NCI-H2196 treated with DMSO at 0.1 percent for 48 hours (cell line): ENCODE measurements around the gene FAM3D.

Source experiments
- DNase-seq: peaks from one replicate; lab custom pipeline; 2025; ENCODE audit not compliant: unreplicated experiment; lab: John Stamatoyannopoulos, UW

Gene FAM3D

GRCh38 chr3:58657036-58657520 is 9.5 kb downstream of the FAM3D start:
- DNase-seq: no peak

- no peak for DNase-seq
Measured at GRCh38 chr3:58656631-58657030, 9.9 kb downstream of the FAM3D start.

GRCh38 chr3:58654466-58654865 is 12.1 kb downstream of the FAM3D start:
- no peak for DNase-seq

DNA sequence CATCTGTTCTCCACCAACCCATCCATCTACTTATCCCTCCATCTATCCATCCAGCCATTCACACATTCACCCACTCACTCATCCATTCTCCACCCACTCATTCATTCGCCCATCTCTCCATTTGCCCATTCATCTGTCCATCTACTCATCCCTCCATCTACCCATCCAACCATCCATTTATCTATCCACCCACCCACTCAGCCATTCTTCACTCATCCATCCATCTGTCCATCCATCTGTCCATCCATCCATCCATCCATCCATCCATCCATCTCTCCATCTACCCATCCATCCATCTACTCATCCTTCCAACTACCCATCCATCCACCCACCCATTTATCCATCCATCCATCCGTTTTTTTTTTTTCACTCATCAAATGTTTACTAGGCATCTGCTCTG is 13.9 kb downstream of the FAM3D start:
- no peak for DNase-seq

- no peak for DNase-seq
Measured at GRCh38 chr3:58651276-58651675, 15.3 kb downstream of the FAM3D start.

DNA sequence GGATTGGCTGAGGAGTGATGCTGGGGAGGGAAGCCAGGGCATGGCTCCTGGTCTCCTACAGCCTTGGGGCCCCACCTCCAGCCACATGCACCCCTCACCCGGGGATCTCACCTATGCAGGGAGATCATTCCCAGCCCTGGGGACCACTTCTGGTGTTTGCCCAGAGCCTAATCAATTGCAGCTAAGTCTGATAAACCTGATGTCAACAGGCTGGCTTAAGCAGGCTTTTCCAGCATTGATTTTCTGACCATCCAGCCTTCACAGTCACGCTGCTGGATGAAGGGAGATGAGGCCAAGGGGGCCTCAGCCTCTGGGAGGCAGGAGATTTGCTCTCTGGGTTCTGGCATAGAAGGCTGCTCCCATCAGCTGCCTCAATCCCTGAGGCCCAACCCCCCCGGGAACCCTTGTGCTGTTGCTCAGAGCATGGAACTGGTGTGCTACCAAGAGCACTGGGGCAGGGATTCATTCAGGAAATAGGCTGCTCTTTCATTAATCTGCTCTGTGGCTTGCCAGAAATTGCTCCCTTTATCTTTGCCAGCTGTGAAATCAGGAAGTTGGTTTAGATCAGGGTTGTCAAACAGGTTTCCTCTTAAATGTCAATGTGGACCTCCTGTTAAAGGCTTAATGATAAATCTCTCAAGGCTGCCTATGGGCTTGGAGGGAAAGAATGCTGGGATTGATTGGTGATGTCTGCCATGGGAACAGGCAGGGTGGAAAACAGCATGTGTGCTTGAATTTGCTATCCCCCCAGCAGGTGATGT is 19.0 kb downstream of the FAM3D start:
- no peak for DNase-seq

GRCh38 chr3:58646503-58646902 is 20.1 kb downstream of the FAM3D start:
- DNase-seq: no peak

DNA sequence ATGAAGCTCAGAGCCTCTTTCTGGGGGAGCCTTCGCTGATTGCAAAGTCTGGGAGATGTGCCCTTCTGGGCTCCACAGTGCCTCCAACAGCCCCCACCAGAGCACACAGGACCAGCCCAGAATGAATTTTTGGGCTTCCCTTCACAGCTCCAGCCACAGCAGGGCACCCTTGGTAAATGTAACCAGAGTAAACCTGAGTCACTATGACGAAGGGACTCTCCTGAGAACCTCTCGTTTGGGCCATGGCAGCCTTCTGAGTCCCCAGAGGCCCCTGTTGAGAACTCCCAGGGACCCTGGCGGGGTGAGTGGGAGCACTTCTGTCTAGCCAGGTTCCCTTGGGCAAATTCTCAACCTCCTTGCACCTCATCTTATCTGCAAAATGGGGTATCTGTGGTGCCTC is 20.8 kb downstream of the FAM3D start:
- no peak for DNase-seq

DNA sequence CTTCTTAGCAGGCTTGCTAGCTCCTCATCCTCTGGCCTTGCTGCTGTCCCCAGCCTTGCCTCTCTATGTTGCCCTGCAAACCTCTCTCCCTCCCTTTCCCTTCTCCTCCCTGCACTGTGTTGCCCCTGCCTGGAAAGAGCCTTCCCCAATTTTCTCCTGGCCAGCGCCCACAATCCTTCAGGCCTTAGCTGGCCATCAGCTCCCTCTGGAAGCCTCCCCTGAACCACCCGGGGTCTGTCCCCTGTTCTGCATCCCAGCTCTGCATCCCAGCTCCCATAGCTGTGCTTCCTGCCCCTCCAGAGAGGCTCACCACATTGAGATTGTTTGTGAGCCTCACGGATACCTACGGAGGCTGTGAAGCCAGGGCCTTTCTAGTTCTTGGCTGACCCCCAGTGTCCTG is 23.7 kb downstream of the FAM3D start:
- DNase-seq: no peak

- peak; percentile 28 for DNase-seq
Measured at GRCh38 chr3:58640700-58641372, 25.7 kb downstream of the FAM3D start.

GRCh38 chr3:58639842-58640241 is 26.7 kb downstream of the FAM3D start:
- DNase-seq: no peak

DNA sequence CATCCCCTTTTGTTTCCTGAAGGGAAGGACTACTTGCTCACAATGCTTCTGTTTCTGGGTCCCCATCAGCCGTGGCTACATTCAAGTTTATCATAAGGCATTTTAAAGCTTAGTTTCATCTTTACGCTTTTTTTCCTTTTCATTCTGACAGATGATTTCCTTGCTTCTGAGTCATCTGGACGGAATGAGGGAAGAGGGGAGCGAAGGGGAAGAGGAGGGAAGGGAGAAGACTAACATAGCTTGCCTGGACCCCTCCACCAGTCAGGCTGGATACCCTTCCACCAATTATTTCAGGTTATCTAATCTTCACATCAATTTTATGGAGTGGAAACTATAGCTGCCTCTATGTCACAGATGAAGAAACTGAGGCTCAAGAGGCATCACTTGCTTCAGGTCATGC is 27.6 kb downstream of the FAM3D start:
- DNase-seq: no peak

DNA sequence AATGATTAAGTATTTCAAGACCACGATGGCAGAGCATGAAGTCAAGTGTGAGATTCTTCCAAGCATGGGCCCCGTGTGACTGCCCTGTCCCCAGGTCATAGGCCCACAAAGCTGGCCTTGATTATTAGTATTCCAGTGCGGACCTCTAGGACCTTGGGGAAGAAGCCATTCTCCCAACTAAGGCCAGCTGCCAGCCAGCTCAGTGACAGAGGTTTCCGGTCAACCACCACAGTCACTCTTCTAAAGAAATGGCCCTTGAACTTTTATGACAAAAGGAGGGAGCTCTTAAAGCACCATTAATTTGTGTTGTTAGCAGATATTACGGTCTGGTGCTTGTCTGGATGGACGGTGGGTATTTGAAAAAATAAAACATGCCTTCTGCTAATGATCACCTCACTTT is 28.0 kb downstream of the FAM3D start:
- no peak for DNase-seq

DNA sequence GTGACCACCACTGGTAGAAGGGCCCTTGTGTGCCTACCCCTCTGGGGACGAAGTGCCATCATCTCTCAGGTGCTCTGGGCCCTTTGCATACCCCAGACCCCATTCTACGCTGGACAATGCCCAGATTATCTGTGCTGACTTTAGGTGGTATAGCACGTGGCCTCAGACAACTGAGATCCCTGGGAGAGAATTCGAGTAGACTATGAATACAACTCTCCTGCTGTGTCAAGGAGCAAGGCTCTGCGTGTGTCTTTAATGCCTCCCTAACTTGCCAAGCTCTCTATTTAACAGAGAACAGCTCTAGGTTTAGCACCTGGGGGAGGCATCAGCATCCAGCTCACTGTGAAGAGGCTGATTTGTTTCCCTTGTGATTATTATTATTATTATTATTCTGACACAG is 29.1 kb downstream of the FAM3D start:
- no peak for DNase-seq

DNA sequence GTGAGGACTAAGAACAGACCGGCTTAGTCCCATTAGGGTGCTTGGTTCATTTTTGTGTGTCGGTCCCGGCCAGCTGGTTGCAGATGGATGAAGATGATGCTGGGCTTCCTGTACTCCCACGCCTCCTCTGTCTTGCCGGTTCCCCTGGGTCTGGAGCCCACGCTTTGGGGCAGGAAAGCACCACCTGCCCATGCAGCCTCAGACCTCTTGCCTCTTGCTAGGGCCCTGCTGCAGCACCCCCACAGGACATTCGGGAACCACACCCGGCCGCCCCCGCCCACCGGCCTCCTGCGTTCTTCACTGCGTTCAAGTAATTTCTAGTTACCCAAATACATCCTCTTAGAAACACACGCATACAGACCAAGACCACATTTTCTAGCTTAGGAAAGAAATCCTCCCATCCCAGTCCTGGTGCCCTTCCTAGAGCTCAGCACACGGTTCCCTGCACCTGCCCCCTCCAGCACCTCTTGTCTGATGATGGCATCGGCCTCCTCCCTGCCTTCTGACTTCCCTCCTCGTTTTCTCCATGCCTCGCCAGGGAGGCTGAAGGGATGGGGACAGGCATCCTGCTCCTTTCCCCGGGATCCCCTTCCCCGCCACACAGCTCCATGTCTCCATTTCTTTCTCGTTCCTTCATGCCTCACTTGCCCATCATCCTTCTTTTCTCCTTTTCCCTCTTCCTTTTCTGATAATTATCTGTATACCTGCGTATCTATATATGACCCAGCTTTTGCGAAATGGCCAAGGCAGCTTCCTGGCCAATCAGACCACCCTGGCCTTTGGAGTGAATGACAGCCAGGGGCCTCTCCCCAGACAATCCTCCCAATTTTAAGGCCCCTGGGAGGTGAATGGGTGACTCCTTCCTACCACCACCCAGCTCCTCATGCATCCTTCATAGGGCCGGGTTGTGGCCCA is 30.9 kb downstream of the FAM3D start:
- DNase-seq: no peak

GRCh38 chr3:58633157-58633865 is 33.3 kb downstream of the FAM3D start:
- DNase-seq: no peak

DNA sequence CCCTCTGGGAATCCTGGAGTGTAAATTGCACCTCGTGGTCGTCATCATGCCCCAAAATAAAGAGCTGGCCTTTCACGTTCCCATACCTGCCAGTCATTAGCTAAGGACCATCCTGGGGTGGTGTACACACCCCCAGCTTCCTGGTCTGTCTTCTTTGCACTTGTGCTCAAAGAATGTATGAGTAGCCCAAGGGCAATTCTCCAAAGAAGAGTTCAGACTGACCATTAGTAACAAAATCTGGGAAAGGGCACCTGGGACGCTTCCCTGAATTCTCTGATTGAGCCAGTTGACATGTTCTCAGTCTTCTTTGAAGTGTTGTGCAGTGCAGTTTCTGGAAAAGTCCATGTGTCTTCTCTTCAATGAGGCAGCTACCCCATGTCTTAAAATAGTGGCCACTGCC is 34.8 kb downstream of the FAM3D start:
- no peak for DNase-seq

DNA sequence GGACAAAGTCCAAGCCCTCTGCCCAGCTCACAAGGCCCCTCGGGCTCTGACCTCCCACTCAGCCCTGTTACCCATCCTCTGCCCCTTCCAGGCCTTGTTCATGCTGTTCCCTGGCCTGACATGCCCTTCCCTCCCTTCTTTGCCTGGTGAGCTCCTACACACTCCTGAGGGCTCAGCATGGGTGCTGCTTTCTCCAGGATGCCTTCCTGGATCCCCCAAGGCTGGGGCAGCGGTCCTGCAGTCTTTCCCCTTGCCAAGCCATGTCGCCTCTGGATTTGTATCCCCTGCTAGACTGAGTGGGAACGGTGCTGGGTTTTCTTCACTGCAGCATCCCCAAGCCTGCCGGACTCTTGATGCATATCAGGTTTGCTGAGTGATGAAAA is 35.9 kb downstream of the FAM3D start:
- DNase-seq: no peak

DNA sequence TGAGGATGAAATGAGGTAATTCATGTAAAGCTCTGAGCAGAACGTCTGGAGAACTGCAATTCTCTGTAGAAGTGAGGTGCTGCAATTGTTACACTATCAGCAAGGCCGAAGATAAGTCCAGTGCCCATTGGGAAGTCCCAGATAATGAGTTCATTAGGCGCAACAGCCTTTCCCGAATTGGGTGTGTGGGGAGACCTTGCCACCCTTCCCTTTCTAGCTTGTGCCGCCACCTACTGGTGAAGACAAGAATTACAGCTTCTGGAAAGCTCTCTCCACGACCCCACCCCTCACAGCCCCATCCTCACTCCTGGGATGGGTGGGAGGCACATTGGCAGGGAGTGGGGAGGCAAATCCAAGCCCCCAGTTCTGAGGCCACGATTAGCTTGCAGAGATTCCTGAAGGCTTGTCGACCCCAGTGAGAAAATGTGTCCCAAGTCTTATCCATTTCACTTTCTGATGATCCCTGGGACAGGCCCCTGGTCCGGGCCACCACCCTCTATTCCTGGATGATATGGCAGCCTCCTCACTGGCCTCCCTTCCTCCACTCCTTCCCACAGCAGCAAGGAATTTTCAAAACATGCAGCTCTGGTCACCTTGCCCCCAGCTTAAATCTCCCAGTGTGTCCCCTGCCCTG is 36.4 kb downstream of the FAM3D start:
- DNase-seq: peak; percentile 8

- DNase-seq: no peak
Measured at GRCh38 chr3:58629629-58630028, 36.9 kb downstream of the FAM3D start.
